ENCODE measurements around the gene CER1.

DNA sequence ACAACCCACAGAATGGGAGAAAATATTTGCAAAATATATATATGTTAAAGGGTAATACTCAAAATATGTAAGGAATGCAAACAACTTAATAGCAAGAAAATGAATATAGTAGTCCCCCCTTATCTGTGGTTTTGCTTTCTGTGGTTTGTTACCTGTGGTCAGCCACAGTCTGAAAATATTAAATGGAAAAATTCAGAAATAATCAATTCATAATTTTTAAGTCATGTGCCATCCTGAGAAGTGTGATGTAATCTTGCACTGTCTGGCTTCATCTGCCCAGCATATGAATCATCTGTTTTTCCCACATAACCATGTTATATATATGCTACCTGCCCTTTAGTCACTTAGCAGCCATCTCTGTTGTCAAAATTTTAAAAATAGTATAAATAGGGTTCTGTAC lies 11.7 kb downstream of the CER1 start:
- TF ChIP-seq POLR2A (IDR thresholded peaks at IDR 0.05), result no peak
- TF ChIP-seq, protein P1, sequence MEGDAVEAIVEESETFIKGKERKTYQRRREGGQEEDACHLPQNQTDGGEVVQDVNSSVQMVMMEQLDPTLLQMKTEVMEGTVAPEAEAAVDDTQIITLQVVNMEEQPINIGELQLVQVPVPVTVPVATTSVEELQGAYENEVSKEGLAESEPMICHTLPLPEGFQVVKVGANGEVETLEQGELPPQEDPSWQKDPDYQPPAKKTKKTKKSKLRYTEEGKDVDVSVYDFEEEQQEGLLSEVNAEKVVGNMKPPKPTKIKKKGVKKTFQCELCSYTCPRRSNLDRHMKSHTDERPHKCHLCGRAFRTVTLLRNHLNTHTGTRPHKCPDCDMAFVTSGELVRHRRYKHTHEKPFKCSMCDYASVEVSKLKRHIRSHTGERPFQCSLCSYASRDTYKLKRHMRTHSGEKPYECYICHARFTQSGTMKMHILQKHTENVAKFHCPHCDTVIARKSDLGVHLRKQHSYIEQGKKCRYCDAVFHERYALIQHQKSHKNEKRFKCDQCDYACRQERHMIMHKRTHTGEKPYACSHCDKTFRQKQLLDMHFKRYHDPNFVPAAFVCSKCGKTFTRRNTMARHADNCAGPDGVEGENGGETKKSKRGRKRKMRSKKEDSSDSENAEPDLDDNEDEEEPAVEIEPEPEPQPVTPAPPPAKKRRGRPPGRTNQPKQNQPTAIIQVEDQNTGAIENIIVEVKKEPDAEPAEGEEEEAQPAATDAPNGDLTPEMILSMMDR (IDR thresholded peaks at IDR 0.05), result no peak

Measured in tibial nerve (tissue), 3 donors.